Mesangial cell (primary cell): ENCODE results near the gene INS. TPM values are rescaled to one million over a fixed set of nuclear protein-coding genes. Genes with fewer than 3 reads are reported as not detected.

Experiments used
- total RNA-seq: library from RNA; depleted of rRNA; stranded (reverse); fragments of >200 nt; gene quantifications from 2 replicates; pipeline ENCODE4 v1.2.3, GENCODE V29; 2015

Gene INS
- total RNA-seq = not detected in 2 replicates

GRCh38 chr11:2160736-2161259 is at the start of gene INS:
Gene INS, minus strand, starts transcription at chr11:2161209. Its CDS starts 238 bp downstream, at chr11:2160971.

DNA sequence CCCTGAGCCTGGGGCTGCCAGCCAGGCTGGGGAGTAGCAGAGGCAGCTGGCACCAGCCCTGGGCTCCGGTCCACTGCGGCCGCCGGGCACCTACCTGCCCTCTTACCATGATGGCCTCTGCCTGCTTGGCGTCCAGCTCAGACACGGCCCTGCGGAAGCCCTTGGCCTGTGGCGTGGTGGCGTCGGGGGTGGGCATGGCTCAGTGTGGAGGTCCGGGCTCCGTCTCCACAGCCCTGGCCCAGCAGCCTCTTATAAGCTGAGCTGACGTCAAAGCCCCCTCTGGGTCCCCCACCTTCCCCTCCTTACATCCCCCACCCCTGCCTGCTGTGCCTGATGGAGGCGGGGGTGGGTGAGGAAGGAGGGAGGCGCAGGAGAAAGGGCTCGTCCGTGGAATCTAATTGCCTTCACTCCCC is 10.6 kb upstream of the INS start, which contains the start of gene TH:
Gene TH, minus strand, starts transcription at position 225 of the 413 bp plus-strand sequence. Its CDS starts 29 bp downstream, at position 196.

GRCh38 chr11:2139123-2139521 is 21.9 kb downstream of the INS start, which contains the start of gene IGF2:
Gene IGF2, minus strand, starts transcription at chr11:2139389. Its CDS starts 3,866 bp downstream, at chr11:2135523.

Other genes starting within 250 kb of the INS start
- gene TNNT3, start 241.5 kb downstream of the INS start, total RNA-seq = not detected in 2 replicates
- gene MRPL23, start 213.9 kb downstream of the INS start, total RNA-seq = 210 and 261 TPM in 2 replicates
- gene H19, start 163.4 kb downstream of the INS start, total RNA-seq = 16.5 and 607 TPM in 2 replicates
- gene IGF2, start 21.8 kb downstream of the INS start, total RNA-seq = 24.9 and 59.1 TPM in 2 replicates
- gene TH, start 10.6 kb upstream of the INS start, total RNA-seq = 1.6 and 7.1 TPM in 2 replicates
- not detected in 2 replicates for gene ASCL2, start 109.4 kb upstream of the INS start, total RNA-seq
- gene C11orf21, start 140.7 kb upstream of the INS start, total RNA-seq = not detected in 2 replicates
- not detected in 2 replicates for gene TSPAN32, start 140.8 kb upstream of the INS start, total RNA-seq
- gene CD81, start 216.1 kb upstream of the INS start, total RNA-seq = 210 and 398 TPM in 2 replicates
- gene TSSC4, start 239.5 kb upstream of the INS start, total RNA-seq = 55.6 and 55.8 TPM in 2 replicates